HG03045 (cell line): ENCODE results near the gene GRIK5.

Experiments
- ATAC-seq: cut with Tn5 transposase; IDR thresholded peaks from one replicate; pipeline ENCODE4 v1.9.1; 2021; ENCODE audit warnings: mild to moderate bottlenecking, moderate library complexity; ENCODE audit not compliant: unreplicated experiment

Gene GRIK5

GRCh38 chr19:42076380-42076944 lies 6.5 kb upstream of the GRIK5 start:
- ATAC-seq, result no peak

GRCh38 chr19:42075616-42076379 lies 5.8 kb upstream of the GRIK5 start, which contains the start of gene ZNF574:
Gene ZNF574 (plus strand): TSS chr19:42076166. CDS start chr19:42078607, 2,441 bp downstream.
- peak; percentile 93 for ATAC-seq

DNA sequence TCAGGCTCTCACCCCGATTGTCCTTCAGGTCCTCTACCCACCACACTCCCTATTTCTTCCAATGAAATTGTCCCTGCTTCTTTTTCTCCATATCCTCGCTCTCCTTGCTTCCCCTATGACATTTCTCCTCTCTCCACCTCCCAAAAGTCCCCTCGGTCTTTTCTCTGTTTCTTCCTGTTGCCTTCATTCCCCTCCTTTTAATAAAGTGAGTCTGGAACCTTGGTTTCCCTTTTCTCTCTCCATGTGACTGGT lies 5.3 kb upstream of the GRIK5 start:
- ATAC-seq, result no peak

DNA sequence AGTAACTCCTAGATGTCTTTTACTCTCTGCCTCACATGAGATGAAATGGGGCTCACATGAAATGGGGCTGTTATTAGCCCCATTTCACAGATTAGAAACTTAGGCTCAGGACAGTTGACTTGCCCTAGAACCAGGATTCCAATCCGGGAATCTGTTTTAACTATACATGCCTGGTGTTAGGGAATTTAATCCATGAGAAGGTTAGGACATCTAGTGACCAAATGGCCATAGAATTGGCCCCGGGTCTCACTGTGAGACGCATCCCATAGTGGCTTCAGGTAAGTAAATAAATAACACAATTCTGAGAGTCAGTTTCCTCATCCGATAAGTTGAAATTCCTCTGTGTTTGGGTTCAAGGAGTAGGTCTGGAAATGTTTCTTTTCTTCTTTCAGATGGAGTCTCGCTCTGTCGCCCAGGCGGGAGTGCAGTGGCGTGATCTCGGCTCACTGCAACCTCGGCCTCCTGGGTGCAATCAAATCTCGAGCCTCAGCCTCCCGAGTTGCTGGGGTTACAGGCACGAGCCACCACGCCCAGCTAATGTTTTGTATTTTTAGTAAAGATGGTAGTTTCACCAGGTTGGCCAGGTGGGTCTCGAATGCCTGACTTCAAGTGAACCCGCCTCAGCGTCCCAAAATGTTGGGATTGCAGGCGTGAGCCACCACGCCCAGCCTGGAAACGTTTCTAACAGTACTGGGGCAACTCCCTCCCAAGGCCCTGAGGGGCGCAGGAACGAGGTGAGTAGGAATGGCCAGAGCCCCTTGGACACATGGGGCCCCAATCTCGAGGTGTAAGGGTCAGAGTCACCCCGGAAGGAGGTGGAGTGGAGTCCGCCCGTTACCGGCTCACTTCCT lies 4.7 kb upstream of the GRIK5 start:
- ATAC-seq, result no peak

- ATAC-seq, result no peak
Measured at GRCh38 chr19:42071247-42071646, 1.2 kb upstream of the GRIK5 start.

DNA sequence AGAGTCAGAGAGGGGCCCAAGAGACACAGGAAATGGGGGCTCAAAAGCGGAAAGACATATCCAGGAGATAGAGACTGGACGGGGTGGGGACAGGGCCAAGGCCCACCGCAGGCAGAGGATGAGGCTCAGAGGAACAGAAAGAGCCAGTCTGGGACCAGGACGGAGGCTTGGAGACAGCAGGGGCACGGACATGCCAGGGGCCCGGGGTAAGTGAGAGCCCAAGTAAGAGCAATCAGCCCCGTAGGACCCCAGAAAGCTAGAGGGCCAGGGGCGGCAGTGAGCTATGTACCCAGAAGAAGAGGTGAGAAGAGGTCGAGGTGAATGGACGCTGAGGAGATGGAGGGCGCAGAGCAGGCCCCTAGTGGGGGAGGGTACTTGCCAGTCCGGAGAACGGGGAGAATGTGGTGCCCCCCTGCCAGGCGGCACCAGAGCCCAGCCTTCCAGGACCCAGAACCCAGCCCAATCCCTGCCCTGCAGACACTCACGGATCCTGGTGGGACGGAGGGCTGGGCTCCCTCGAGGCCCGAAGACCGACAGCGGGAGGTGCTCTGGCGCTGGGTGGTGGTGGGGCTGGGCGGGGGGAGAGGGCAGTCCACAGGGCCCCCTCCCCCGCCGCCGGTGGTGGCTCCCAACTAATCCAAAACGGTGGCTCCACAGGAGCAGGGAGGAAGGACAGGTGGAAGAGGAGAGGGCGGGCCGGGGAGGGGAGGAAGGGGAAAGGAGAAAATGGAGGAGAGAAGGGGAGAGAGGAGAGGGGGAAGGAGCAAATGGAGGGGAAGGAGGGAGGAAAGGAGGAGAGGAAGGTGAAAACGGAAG lies 1.0 kb downstream of the GRIK5 start:
- ATAC-seq, result no peak

GRCh38 chr19:42068361-42068755 lies 1.6 kb downstream of the GRIK5 start:
- ATAC-seq, result no peak

GRCh38 chr19:42067315-42067888 lies 2.6 kb downstream of the GRIK5 start:
- ATAC-seq, result no peak

- ATAC-seq, result no peak
Measured at GRCh38 chr19:42066075-42066754, 3.8 kb downstream of the GRIK5 start.

DNA sequence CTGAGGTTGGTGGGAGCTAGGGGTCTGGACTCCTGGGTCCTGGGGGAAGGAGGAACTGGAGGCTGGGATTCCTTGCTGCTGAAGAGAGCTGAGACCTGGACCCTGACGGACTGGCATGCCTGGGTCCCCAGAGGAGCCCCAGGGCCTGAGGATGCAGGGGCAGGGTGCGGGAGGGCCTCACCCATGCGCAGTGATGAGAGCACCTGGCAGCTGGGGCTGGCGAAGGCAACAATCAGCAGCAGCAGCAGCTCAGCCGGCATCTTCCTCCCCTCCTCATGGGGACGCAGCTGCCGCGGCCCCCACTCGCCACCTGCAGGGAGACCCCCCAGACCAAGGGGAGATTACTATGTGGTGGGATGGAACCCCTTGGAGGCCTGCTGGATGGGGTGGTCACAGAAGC lies 4.5 kb downstream of the GRIK5 start:
- no peak for ATAC-seq

GRCh38 chr19:42065051-42065450 lies 5.0 kb downstream of the GRIK5 start:
- no peak for ATAC-seq

DNA sequence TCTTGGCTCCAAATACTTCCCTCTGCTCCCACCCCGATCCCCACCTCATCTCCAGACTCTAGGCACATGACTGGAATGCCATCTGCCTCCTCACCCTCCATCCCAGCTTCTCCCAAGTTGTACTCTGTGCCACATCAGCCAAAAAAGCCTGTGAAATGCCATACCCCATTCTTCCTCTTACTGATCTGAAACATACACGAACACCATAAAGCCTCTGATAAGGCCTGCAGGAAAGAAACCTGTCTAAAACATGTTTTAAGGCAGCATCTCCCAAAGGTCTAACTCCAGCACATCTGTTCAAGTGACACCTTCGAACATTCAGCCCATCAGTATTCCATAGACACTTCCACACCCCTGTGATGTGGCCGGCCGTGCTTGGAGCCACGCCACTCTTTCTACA lies 5.6 kb downstream of the GRIK5 start:
- no peak for ATAC-seq

DNA sequence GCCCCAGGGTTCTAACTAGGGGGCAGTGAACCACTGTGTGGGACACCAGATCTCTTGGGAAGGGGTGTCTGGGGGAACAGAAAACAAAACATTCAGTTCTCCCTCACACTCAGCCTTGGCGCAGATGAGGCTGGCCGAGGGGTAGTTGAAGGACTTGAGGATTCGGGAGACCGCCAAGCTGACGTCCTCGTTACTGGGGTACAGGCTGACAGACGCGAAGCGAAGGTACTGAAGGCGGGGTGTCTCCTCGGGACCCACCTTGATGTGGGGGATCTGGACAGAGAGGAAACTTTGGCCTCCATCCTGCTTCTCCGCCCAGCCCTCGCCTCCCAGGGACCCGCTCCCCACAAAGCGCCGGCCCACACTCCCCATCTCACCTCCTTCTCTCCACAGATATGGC lies 7.6 kb downstream of the GRIK5 start:
- ATAC-seq, result no peak

- no peak for ATAC-seq
Measured at GRCh38 chr19:42060117-42060516, 9.9 kb downstream of the GRIK5 start.

GRCh38 chr19:42059196-42059595 lies 10.8 kb downstream of the GRIK5 start:
- no peak for ATAC-seq

- ATAC-seq, result no peak
Measured at GRCh38 chr19:42057846-42058245, 12.2 kb downstream of the GRIK5 start.

GRCh38 chr19:42054205-42054604 lies 15.8 kb downstream of the GRIK5 start:
- no peak for ATAC-seq

DNA sequence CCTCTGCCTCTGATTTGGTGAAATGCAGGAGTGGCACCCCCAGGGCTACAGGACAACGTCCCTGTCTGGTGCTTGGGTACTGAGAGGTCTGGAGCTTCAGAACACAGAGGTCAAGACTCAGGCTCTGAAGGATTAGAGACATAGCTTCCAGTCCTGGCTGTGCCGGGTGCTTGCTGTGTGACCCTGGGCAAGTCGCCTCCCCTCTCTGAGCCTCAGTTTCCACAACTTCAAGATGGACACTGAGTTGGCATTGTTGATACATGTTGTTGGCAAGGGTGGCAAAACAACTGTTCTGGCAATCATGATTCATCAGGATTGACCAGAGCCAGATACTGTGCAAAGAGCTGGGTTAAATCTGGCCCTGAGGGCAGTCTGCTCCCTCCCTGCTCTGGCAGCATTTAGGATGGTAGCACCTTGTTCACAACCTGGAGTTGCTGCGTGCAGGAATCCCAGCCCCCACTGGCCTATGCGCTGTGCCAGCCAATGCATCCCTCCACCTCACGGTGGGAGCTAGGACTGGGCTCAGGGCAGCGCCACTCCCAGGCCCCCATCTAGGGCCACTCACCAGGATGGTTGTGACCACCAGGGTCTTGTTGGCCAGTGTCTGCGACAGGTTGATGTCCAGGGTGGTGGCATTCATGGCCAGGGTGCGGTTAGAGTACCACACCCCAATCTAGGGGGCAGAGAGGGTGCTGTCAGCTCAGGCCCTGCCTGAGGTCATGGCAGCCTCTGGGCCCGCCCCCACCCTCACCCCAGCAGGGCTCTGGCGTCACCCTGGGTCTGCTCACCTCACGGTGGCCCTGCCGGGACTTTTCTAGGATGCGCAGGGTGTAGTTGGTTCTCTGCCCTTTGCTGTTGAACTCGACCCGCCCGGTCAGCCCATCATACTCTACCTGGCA lies 16.7 kb downstream of the GRIK5 start:
- no peak for ATAC-seq

GRCh38 chr19:42052241-42052863 lies 17.7 kb downstream of the GRIK5 start:
- ATAC-seq, result no peak
